Mucosa of descending colon (tissue), 3 donors: ENCODE measurements around the gene TTC33. TPM values are rescaled to one million over a fixed set of nuclear protein-coding genes. Genes with fewer than 3 reads are reported as not detected.
"Not testable (repeated sequence)": the region's sequence is repeated elsewhere in the genome, so short reads cannot be mapped to it uniquely, and the experiment has no call there.

Source experiments
- ATAC-seq: fragments of 200-7000 bp; cut with Tn5 transposase; one replicate; pipeline ENCODE4 v1.9.1; 2020; ENCODE audit warnings: mild to moderate bottlenecking, moderate library complexity
- DNase-seq, 3 donors: peaks; one replicate each; pipeline ENCODE4 v3.0.0-alpha.2; 2020
- H3K36me3 ChIP-seq: fragments of 200-600 bp; one replicate; pipeline ENCODE4 v1.8.0; 2021; ENCODE audit warnings: low read depth, mild to moderate bottlenecking
- H3K4me1 ChIP-seq: fragments of 200-600 bp; one replicate; pipeline ENCODE4 v1.8.0; 2021; ENCODE audit warnings: low read depth, mild to moderate bottlenecking
- H3K4me3 ChIP-seq: fragments of 200-600 bp; one replicate; pipeline ENCODE4 v1.8.0; 2021; ENCODE audit warnings: mild to moderate bottlenecking
- H3K9me3 ChIP-seq: fragments of 200-600 bp; one replicate; pipeline ENCODE4 v1.8.0; 2021; ENCODE audit warnings: mild to moderate bottlenecking
- CTCF ChIP-seq: fragments of 200-600 bp; IDR thresholded peaks from one replicate; pipeline ENCODE4 v1.8.0; 2022; ENCODE audit warnings: antibody characterized with exemption, mild to moderate bottlenecking
- intact Hi-C, 2 donors: fragments of 100-400 bp; cut with DNase I in 1 of 2; cut with micrococcal nuclease in 1 of 2; formaldehyde crosslinking; loops; one replicate each; pipeline versions ENCODE4 v1.11.0 to v1.11.1; 2022; cut with DNase I, micrococcal nuclease
- total RNA-seq, 3 donors: library from RNA; stranded (reverse); fragmentation: NEBNext Ultra II Directional in 2 of 3; extraction: Animal tissue kit (Norgen Biotek cat#: 25700) in 2 of 3; gene quantifications; one replicate each; pipeline versions ENCODE4 v1.2.1 to v1.2.4, GENCODE V29; 2021 to 2023
- donor health status: DM: no; HTN: no; CAD: no; lungs with moderate emphysema.
- donor health status: DM: no; HTN: no; CAD: no.
- donor health status: DM: no; HTN: yes; CAD: no.

The TTC33 gene
- total RNA-seq, 3 donors from 2014 or later: 15.1 to 22.6 (median 17.2) TPM

GRCh38 chr5:40798012-40798800 lies 42.4 kb upstream of the TTC33 start, which contains the start of gene PRKAA1:
Gene PRKAA1 (minus strand): TSS chr5:40798374. CDS start chr5:40798189, 185 bp downstream.
- Histone ChIP-seq H3K4me3 (peak within 1 kb of the TSS; percentile 94), H3K4me1 (peaks cover 20% of the 10 kb centered on the region)

GRCh38 chr5:40797273-40798011 lies 41.7 kb upstream of the TTC33 start:
- intact Hi-C loops: no loop called here
- TF ChIP-seq CTCF: no peak
- Histone ChIP-seq H3K9me3 (no peaks in the 10 kb centered on the region), H3K4me3 (peak overlapping the region; percentile 94), H3K4me1 (peaks cover 24% of the 10 kb centered on the region), H3K36me3 (no peaks in the 10 kb centered on the region)
- ATAC-seq: peak; percentile 73
- DNase-seq: peak; percentile 87 to 91 (median 89)

More at GRCh38 chr5:40798012-40798800, 42.4 kb upstream of the TTC33 start, which contains the start of gene PRKAA1:
- Histone ChIP-seq H3K9me3 (no peaks in the 10 kb centered on the region), H3K36me3 (no peaks in the 10 kb centered on the region)
- ATAC-seq (peak; percentile 95), DNase-seq (peak; percentile 93 to 95 (median 94))
- peak; percentile 87 for TF ChIP-seq CTCF
- intact Hi-C loops: no loop called here

GRCh38 chr5:40796487-40796889 lies 40.7 kb upstream of the TTC33 start:
- no peaks in the 10 kb centered on the region for H3K36me3 ChIP-seq
- TF ChIP-seq CTCF: no peak
- no peak for DNase-seq
- H3K9me3 ChIP-seq: no peaks in the 10 kb centered on the region
- H3K4me3 ChIP-seq: no peak overlapping the region
- peak; percentile 11 for ATAC-seq
- peaks cover 33% of the 10 kb centered on the region for H3K4me1 ChIP-seq
- intact Hi-C loops: no loop called here

- ATAC-seq, H3K9me3 ChIP-seq, H3K4me3 ChIP-seq, intact Hi-C loops, H3K36me3 ChIP-seq, DNase-seq: not testable (repeated sequence)
- peaks cover 43% of the 10 kb centered on the region for H3K4me1 ChIP-seq
Measured at GRCh38 chr5:40794877-40795276, 39.1 kb upstream of the TTC33 start.

GRCh38 chr5:40794340-40794739 lies 38.6 kb upstream of the TTC33 start:
- H3K9me3 ChIP-seq, DNase-seq, H3K4me3 ChIP-seq, ATAC-seq, H3K36me3 ChIP-seq, intact Hi-C loops: not testable (repeated sequence)
- H3K4me1 ChIP-seq: peaks cover 45% of the 10 kb centered on the region

GRCh38 chr5:40792691-40793090 lies 36.9 kb upstream of the TTC33 start:
- DNase-seq, H3K9me3 ChIP-seq, H3K36me3 ChIP-seq, H3K4me3 ChIP-seq, intact Hi-C loops, ATAC-seq: not testable (repeated sequence)
- peaks cover 45% of the 10 kb centered on the region for H3K4me1 ChIP-seq

GRCh38 chr5:40791715-40792139 lies 36.0 kb upstream of the TTC33 start:
- no peak for TF ChIP-seq CTCF
- intact Hi-C loops: no loop called here
- peaks cover 42% of the 10 kb centered on the region for H3K4me1 ChIP-seq
- no peak overlapping the region for H3K4me3 ChIP-seq
- no peaks in the 10 kb centered on the region for H3K9me3 ChIP-seq
- H3K36me3 ChIP-seq: no peaks in the 10 kb centered on the region
- DNase-seq: no peak
- ATAC-seq: peak; percentile 81
